HG02981 (cell line): ENCODE results near the gene RHEB.

Experiments used
- ATAC-seq: cut with Tn5 transposase; IDR thresholded peaks from one replicate; pipeline ENCODE4 v1.9.1; 2021; ENCODE audit warnings: mild to moderate bottlenecking, moderate library complexity; ENCODE audit not compliant: unreplicated experiment

RHEB gene, protein sequence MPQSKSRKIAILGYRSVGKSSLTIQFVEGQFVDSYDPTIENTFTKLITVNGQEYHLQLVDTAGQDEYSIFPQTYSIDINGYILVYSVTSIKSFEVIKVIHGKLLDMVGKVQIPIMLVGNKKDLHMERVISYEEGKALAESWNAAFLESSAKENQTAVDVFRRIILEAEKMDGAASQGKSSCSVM

DNA sequence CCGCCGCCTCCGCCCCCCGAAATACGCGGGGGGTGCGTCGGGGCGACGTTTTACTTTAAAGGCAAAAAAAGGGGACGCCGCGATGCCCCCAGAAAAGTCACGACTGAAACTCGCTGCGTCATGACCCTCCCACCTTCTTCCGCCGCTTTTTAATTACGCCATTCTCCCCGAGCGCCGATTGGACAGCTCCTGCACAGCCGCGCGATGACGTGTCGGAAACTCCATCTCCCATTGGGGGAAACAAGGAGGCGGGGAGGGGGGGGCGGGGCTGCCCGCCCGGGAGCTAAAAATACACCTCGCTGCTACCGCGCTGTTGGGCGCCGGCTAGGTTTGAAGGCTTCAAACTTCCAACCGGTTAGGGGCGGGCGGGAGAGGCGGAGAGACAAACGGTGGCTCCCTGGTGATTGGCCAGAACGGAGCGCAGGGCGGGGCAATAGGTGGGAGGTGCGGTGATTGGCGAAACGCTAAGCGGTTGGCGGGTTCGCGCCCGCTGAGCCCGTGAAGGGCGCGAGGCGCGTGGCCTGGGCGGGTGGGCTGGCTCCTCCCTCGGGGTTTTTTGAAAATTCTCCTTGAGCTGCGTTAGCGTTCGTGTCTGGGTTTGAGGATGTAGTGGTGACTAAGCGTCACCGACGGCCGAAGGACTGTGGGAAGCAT is at the start of gene RHEB:
TSS of gene RHEB (minus strand) at position 131 of the 654 bp plus-strand sequence. CDS start 384 bp downstream, outside the sequence.
- peak; percentile 80 for ATAC-seq

DNA sequence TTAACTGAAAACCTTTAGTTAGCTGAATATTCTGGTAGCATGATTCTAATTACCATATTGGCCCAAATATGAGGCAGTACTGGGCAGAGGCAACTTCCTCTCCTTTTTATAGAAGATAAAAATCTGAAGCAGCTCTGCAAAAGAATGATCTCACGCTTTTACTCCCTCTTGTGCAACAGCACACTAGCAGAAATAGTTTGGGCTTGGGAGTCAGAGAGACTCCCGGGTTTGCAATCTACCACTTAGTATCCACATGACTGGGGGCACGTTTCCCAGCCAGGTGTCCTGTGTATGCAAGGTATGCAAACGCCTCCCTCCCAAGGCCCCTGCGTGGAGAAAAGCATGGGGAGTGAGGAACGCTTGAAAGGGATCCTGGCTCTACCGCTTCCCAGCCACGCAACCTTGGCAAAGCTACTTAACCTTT is 47.2 kb upstream of the RHEB start:
- no peak for ATAC-seq

DNA sequence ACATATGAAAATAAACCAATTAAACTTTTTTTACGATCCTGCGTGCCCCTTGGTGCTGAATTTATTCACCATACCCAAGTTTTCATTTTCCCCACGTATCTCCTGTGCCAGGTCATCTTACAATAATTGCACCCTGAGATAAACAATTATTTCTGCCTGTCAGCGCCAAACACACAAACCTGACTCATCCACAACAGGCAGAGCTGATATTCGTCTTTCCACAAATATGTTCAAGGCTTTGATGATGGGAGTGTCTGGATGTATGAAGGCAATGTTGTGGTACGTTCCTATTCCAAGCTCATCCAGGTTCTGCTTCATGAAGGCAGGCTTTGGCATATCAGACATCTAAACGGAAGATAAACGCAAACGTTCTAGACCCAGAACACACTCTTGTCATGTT is 45.8 kb upstream of the RHEB start:
- ATAC-seq = no peak

DNA sequence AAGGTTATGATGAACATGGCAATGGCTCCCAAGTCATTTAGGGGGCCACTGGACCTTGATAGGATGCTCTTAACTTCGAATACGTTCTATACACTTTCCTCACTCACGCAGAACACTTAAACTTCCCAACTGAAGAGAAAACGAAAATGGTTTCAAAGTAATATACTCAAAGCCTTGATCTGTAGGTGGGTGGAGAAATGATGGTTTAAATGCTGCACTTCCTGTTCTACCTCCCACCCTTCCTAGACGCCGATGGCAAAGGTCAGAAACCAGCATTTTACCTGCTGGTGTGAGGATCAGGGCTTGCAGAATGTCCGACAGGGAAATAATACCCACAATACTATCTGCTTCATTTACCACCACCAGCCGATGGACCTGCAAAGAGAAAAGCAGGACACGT is 40.5 kb upstream of the RHEB start:
- ATAC-seq = no peak

DNA sequence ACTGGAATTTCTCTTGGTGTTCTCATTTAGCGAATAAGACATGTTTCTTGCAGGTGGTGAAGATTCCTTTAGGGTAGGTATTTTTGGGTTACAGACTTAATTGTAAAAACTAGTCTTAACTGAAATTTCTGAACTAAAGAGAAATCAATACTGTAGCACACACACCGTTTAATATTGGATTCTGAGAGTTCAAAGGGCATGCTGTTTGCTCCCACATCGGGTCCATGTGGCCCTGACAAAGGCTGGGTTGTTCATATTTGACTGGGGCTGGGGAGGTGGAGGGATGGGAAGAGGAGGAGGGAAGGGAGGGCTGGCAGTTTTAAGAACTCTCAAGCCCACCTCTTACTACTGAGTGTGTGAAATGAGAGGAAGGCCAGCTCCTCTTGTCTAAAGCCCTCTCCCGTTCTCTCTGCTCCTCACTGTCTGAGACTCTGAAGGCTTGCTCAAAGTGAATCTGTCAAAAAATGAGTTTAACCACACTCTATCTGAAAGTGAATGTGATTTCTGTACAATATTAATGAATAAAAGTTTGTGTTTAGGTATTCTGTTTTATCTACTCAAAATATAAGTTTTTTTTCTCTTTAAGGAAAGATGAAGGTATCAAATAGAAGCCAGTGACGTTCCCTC is 40.0 kb upstream of the RHEB start:
- no peak for ATAC-seq

DNA sequence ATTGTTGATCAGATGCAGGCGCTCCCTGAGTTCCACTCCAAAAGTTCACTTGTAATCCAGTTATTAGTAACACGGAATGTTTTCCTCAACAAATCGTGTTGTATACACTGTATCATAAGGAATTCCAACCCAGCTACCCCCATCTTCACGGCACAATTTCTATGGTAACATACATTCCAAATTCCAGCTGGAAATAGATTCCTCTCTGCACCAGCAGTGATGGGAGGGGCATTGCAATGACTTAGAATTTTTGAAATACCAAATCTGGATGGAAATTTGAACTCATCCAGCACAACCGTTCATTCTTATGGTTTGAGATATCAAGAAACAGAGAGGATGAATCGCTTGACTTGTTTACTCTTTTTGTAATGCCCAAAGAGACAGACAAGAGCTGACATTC is 38.9 kb upstream of the RHEB start:
- ATAC-seq = no peak

DNA sequence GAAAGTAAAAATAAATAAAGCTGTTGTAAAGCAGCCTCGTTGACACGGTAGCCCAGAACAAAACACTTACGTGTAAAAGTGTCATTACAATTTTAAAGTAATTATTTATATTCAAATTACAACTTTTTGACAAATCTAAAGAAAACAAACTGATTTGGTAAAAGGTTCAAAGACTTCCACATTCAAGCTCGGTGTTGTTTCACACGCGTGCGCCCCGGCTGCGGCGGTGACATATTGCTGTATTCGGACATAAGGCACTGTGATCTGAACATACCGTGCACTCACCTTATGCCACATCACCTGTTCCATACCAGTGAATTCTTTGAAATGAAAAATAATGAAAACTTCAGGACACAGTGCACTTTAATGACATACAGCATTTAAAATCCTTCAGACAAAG is 36.9 kb upstream of the RHEB start:
- ATAC-seq = no peak

DNA sequence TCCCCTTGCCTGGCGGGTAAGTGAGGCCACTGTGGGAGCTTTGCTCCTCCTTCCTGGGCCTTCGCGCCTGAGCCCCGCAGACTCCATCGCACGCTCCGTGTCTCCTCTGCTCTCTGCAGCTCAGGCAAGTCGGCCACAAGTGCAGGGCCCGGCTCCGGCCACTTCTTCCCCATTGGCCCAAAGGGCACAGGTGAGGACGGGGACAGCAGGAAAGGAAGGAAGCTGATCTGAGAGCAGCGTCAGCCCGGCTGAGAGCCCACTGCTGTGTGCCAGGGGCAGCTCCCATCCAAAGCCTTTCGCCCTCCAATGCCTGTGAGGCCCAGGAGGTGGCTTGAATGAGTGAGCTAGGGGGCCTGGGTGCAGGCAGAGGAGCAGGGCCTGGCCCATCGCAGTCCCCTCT is 33.7 kb upstream of the RHEB start:
- no peak for ATAC-seq

DNA sequence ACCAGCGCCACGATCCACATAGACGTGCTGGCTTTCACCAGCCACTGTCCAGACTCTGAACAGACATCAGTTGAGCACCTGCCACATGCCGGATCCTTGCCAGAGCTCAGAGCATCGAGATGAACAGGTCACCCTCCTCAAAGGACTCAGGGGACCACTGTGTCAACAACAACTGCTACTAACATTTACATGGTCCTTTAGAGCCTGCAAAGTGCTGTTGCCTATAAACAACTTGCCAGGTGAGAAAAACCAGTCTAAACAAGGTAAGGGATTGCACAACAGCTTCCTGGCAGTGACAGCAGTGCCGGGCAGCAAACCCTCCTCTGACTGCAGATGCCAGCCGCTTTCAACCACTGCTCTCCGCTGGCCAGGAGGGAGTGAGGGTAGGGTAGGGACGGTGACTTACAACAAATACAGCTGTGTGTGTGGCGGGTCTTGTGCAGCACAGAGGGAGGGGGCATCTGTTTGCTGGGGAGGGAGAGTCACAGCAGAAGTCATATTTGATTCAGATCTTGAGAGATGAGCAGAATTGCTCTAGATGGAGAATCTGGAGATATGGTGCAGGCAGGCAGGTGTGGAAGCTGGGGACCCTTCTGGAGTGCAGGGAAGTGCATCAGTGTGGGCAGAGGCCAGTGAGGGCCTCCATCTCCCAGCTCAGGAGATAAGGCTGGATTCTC is 32.8 kb upstream of the RHEB start:
- no peak for ATAC-seq

DNA sequence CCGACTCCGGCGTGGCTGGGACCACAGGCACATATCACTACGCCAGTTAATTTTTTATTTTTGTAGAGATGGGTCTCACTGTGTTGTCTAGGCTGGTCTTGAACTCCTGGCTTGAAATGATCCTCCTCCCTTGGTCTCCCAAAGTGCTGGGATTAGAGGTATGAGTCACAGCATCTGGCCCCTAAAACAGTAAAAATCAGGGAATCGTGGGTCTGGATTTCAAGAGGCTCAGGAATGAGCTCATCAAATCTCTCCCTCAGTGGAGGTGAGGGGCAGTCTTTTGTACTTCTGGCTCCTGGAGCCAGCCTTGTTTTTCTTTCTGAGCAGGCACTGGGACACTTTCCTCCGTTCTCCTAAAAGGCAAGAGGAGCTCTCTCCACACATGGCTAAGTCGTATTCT is 32.1 kb upstream of the RHEB start:
- ATAC-seq = no peak

DNA sequence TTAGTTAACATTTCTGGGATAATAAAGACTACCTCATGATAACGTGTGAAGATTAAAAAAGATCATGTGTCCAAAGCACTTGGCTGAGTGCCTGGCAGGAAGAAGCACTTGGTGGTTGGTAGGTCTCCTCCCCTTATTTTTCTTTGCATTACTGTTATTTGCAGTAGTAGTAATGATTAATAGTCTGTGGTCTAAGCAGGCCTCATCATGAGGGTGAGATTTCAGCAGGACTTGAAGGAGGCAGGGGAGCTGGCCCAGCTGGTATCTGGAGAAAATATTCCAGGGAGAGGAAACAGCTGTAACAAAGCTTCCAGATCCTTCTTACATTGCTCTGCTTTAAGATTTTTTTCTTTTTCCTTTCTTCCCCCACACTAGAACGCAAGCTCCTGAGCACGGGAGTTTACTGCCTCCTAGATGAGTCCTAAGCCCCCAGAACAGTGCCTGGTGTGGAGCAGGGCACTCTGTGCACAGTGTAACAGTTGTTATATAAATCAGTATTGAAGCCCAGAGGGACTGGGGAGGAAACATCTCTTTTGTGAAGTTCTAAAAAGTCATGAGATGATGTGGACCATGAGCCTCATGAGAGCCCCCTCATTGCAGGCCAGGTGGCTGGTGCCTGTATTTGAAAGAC is 31.1 kb upstream of the RHEB start:
- no peak for ATAC-seq

DNA sequence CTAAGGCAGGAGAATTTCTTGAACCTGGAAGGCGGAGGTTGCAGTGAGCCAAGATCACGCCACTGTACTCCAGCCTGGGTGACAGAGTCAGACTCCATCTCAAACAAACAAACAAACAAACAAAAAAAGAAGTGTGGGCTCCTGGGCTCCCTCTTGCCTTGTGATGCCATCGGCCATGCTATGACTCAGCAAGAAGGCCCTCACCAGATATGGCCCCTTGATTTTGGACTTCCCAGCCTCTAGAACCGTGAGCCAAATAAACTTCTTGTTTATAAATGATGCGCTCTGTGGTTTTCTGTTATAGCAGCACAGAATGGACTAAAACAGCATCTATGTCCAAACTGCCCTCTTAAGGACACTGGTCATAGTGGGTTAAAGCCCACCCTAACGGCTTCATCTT is 29.9 kb upstream of the RHEB start:
- no peak for ATAC-seq

DNA sequence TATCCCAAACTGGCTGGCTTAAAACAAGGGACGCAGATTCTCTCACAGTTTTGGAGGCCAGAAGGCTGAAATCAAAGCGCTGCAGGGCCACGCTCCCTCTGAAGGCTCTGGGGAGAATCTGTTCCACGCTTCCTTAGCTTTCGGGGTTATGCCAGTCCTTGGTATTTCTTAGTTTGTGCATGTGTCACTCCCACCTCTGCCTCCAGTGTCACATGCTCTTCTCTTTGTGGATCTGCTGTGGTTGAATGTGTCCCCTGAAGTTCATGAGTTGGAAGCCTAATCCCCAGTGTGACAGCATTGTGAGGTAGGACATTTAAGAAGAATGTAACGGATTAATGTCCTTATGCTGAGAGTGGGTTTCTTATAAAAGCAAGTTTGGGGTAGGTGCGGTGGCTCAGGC is 29.4 kb upstream of the RHEB start:
- no peak for ATAC-seq

DNA sequence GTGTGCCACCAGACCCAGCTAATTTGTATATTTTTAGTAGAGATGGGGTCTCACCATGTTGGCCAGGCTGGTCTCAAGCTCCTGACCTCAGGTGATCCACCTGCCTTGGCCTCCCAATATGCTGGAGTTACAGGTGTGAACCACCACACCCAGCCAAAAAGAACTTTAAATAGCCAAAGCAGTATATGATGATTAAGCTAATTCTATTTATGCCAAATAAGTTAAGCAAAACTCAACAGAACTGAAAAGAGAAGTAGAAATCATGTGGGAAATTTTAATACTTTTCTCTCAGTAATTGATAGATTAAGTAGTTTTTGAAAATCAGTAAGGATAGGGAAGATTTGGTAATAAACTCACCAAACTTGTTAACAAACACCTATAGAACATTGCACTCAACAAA is 24.5 kb upstream of the RHEB start:
- no peak for ATAC-seq

DNA sequence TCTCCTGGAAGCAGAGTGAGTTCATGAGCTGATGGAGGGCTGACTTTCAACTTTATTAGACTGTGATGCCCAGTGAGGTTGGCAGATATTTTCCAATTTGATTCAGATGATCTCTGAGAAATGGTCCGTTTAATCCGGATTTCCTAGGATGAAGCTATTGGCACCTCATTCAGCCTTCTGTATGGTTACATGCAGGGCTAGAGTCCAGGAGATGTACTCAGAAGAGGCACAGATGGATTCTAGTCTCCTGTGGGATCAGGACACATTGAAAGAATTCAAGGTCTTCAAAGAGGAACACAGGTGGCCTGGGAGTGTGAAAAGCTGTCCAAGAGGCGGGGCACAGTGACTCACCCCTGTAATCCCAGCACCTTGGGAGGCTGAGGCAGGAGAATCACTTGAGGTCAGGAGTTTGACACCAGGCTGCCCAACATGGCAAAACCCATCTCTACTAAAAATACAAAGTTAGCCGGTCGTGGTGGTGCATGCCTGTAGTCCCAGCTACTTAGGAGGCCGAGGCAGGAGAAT is 23.0 kb upstream of the RHEB start:
- no peak for ATAC-seq

DNA sequence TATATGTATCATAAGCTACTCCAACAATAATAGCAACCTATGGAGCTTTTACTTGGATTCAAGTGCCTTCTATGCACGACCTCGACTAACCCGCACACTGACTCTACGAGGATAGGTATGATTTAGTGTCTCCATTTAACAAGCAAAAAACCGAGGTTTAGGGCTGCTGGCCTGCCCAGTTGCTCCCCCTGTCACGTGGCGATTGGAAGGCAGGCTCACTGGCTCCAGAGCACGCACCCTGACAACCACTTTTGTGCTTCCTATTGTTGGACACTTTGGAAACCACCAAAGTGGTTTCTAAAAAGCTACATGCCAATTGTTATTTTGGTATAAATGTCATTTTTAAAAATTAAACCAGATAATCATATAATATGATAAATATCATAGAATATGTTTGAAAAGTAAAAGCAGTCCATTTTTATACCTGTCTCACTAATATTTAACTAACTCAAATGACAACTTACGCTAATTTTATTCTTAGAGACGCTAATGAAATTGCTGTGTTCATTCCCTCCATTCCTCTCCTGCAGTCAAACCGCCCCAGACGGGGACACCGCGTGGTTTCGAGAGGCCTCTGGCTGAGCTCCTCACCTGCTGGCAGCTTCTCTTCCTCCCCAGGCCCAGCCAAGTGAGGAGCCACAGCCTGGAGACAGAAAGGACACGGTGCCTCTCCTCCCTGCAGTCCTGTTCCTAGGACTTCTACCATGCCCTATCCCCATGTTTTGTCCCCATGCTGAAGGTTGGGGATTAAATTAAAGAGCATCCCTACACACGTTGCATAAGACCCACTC is 22.2 kb upstream of the RHEB start:
- no peak for ATAC-seq

DNA sequence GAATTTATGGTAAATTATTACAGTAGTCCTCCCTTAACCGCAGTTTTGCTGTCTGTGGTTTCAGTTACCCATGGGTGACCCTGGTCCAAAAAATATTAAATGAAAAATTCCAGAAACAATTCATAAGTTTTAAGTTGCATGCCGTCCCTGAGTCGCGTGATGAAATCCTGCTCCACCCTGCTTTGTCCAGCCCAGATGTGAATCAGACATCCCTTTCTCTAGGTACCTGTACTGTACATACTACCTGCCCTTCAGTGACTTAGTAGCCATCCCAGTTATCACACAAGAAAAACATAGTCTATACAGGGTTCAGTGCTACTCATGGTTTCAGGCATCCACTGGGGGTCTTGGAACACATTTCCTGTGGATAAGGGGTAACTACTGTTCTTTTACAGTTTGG is 20.5 kb upstream of the RHEB start:
- no peak for ATAC-seq

DNA sequence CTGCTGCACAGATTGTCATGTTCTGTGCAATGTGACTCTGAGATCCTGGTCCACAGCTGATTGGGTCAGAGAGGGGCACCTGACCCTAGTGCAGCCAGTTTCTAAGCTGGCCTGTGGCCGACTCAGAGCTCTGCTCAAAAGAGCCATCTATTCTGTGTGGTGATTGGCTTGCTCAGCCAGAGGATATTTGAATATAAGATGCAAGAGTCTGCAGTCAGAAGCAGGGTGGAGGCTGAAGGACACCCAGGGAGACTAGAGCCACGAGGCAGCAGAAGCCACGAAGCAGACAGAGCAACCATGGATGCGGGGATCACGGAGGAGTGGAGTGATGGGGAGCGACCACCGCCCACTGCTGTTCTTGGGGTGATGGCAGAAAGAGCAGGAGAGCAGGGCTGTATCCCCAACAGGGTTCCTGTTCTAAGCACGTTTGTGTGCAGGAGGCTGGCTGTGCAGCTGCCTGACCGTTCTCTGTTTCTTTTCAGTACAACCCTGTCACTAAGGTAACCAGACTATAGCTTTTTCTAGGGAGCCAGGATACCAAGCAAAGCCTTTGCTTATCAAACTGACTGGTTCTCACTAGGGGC is 19.5 kb upstream of the RHEB start:
- peak; percentile 64 for ATAC-seq

DNA sequence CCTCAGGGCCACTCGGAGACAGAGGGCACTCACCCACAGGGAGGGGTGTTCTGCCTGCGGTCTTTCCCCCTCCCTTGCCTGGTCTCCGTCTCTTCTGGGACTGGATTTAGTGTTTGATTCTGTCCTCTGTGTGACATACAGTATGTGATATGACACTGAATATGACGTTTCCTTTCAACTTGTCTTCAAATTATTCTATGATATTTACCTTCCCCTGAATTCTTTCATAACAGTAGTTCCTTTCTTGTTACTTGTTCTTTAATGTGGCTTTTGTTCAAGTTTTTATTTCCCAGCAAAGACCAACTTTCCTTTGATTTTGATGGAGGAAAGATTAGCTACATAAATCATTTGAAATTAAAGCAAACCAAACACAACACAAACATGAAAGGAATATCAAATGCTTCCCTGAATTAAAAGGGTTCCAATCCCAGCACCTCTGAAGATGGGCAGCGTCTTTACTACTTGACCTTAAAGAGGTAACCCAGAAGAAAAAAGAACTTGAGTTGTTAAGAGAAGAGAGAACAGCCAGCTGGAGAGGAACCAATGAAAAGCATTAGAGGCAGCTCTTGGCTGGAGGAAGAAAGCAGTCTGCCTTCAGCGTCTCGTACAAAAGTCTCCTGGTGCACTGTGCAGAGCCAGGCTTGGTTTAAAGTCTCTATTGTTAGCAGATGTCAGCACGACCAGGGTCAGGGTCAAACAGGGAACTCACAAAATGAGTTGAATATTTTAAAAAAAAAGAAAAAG is 18.3 kb upstream of the RHEB start:
- no peak for ATAC-seq
